Measurements from ENCODE around the gene CCR5AS. TPM values are rescaled to one million over a fixed set of nuclear protein-coding genes. Genes with fewer than 3 reads are reported as not detected.

Gene CCR5AS

DNA sequence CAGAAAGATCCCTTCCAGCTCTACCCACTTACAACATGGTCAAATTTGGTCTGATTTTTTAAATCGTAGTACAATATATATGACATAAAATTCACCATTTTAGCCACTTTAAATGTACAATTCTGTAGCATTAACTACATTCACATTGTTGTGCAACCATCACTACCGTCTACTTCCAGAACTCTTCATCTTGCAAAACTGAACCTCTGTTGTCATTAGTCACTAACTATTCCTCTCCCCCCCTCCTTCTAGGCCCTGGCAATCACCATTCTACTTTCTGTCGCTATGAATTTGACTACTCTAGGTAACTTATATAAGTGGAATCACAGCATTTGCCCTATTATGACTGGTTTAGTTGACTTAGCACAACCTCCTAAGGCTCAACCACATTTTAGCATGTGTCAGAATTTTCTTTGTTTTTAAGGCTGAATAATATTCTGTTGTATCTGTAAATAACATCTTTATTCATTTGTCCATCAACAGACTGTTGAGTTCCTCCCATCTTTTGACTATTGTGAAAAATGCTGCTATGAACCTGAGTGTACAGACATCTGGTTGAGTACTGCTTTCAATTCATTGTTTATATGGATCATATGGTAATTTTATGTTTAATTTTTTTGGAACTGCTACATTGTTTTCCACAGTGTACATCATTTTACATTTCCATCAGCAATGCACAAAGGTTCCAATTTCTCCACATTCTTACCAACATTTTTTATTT is 88.5 kb downstream of the CCR5AS start:
- TF ChIP-seq, protein P1, sequence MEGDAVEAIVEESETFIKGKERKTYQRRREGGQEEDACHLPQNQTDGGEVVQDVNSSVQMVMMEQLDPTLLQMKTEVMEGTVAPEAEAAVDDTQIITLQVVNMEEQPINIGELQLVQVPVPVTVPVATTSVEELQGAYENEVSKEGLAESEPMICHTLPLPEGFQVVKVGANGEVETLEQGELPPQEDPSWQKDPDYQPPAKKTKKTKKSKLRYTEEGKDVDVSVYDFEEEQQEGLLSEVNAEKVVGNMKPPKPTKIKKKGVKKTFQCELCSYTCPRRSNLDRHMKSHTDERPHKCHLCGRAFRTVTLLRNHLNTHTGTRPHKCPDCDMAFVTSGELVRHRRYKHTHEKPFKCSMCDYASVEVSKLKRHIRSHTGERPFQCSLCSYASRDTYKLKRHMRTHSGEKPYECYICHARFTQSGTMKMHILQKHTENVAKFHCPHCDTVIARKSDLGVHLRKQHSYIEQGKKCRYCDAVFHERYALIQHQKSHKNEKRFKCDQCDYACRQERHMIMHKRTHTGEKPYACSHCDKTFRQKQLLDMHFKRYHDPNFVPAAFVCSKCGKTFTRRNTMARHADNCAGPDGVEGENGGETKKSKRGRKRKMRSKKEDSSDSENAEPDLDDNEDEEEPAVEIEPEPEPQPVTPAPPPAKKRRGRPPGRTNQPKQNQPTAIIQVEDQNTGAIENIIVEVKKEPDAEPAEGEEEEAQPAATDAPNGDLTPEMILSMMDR (IDR thresholded peaks at IDR 0.05), result no peak
- TF ChIP-seq EP300 (IDR thresholded peaks at IDR 0.05), result no peak
- TF ChIP-seq POLR2AphosphoS5 (IDR thresholded peaks at IDR 0.05), result no peak
- TF ChIP-seq POLR2A (IDR thresholded peaks at IDR 0.05), result no peak
- no peak overlapping the region for H3K27ac ChIP-seq
- WGBS, result 80% methylated on average over 3 of the region's 3 CpGs
- no peak overlapping the region for H3K4me3 ChIP-seq
- peaks cover 5% of the 10 kb centered on the region for H3K4me1 ChIP-seq
- DNase-seq (ENCODE audit: low spot score in 2 of 2), result no peak
- H3K27me3 ChIP-seq, result no peaks in the 10 kb centered on the region
- no peaks in the 10 kb centered on the region for H3K9me3 ChIP-seq
- H3K36me3 ChIP-seq, result no peaks in the 10 kb centered on the region

DNA sequence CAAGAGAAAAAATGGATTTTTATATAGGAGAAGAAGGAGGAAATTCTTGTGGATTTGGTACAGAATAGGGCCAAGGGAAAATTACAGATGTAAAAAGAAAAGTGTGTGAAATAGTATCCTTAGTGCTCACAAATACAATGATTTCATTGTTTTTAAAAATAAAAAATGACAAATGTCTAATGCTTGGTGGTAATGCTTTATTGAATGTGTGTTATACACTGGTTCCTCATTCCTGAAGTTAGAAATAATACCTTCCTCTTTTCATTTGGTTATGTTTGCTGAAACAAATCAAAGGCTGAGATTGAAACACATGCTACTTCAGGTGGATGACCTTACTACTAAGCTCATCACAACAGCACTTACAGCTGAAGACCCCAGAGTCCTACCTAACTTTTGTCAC is 90.7 kb downstream of the CCR5AS start:
- Histone ChIP-seq H3K9me3 (no peaks in the 10 kb centered on the region), H3K27ac (no peak overlapping the region), H3K27me3 (no peaks in the 10 kb centered on the region), H3K4me1 (peaks cover 20% of the 10 kb centered on the region), H3K4me3 (no peak overlapping the region), H3K36me3 (no peaks in the 10 kb centered on the region)
- DNase-seq (ENCODE audit: low spot score in 2 of 2), result no peak
- TF ChIP-seq POLR2AphosphoS5 (IDR thresholded peaks at IDR 0.05) (no peak), EP300 (IDR thresholded peaks at IDR 0.05) (no peak), POLR2A (IDR thresholded peaks at IDR 0.05) (no peak)
- TF ChIP-seq, protein P1 (IDR thresholded peaks at IDR 0.05), result no peak

DNA sequence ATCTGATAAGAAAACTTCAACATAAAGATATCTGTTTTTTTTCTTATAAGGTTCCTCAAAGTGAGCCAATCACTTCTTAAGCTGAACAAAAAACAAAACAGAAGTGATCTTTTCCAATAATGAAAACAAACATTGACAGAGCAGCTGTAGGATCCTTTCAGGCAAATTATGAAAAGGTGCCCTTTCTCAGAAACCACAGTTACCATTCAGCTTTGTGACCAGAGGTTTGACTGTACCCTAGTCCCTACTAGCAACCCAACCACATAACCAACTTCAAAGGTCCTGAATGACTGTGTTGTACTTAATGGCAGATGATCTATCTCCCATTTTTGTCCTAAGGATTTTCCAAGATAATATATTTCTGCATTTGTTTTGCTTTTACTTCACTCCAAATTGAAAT is 92.3 kb downstream of the CCR5AS start:
- no peak for TF ChIP-seq POLR2A (IDR thresholded peaks at IDR 0.05)
- TF ChIP-seq EP300 (IDR thresholded peaks at IDR 0.05), result no peak
- TF ChIP-seq, protein P1 (IDR thresholded peaks at IDR 0.05), result no peak
- no peak for TF ChIP-seq POLR2AphosphoS5 (IDR thresholded peaks at IDR 0.05)

More for the DNA sequence above, 92.3 kb downstream of the CCR5AS start:
- DNase-seq (ENCODE audit: low spot score in 2 of 2), result no peak
- no peak overlapping the region for H3K27ac ChIP-seq
- no peaks in the 10 kb centered on the region for H3K27me3 ChIP-seq
- no peaks in the 10 kb centered on the region for H3K9me3 ChIP-seq
- no peak overlapping the region for H3K4me3 ChIP-seq
- H3K4me1 ChIP-seq, result peaks cover 23% of the 10 kb centered on the region
- H3K36me3 ChIP-seq, result no peaks in the 10 kb centered on the region

Other genes with a start within 250 kb of the CCR5AS start
- gene CCR1, start 198.8 kb downstream of the CCR5AS start, total RNA-seq, result 1 to 10 TPM in 2 of 4 donors, under 1 TPM in 2; 0.26 to 2.2 (median 1.0) TPM
- 1 to 10 TPM in 3 of 4 donors, not detected in 1; 1.5 to 6.3 (median 1.9) TPM for gene CCR3, start 164.6 kb downstream of the CCR5AS start, total RNA-seq
- gene CCR2, start 53.0 kb downstream of the CCR5AS start, total RNA-seq, result 1 to 10 TPM in 1 of 4 donors, under 1 TPM in 3; 0.26 to 1.2 (median 0.76) TPM
- gene CCR5, start 36.1 kb downstream of the CCR5AS start, total RNA-seq, result 1 to 10 TPM in 1 of 4 donors, under 1 TPM in 1, not detected in 2; 0.34 to 1.3 TPM
- gene CCRL2, start 193 bp upstream of the CCR5AS start, total RNA-seq, result 1 to 10 TPM in 2 of 4 donors, under 1 TPM in 2; 0.59 to 1.4 (median 0.99) TPM
- 1 to 10 TPM; 2.3 to 8.6 (median 3.7) TPM for gene LTF, start 57.8 kb upstream of the CCR5AS start, total RNA-seq
- not detected for gene RTP3, start 90.9 kb upstream of the CCR5AS start, total RNA-seq
- 1 to 10 TPM in 3 of 4 donors, under 1 TPM in 1; 0.83 to 3.7 (median 2.6) TPM for gene LRRC2, start 159.2 kb upstream of the CCR5AS start, total RNA-seq
- under 1 TPM in 1 of 4 donors, not detected in 3; 0.64 TPM for gene FAM240A, start 205.5 kb upstream of the CCR5AS start, total RNA-seq

Data from suprapubic skin (tissue), 4 donors.